Left colon (tissue), 2 donors: ENCODE data around the gene HMGN4. TPM values are rescaled to one million over a fixed set of nuclear protein-coding genes. Genes with fewer than 3 reads are reported as not detected.
A peak's percentile ranks its signal among the peaks of the same experiment; 100 is the strongest.

Source experiments
- ATAC-seq: fragments of 200-7000 bp; cut with Tn5 transposase; one replicate; pipeline ENCODE4 v1.9.1; 2020; ENCODE audit warnings: mild to moderate bottlenecking, moderate library complexity
- DNase-seq, 2 donors: peaks; one replicate each; pipeline ENCODE4 v3.0.0-alpha.2; 2020
- intact Hi-C, 2 donors: fragments of 100-400 bp; cut with DNase I in 1 of 2; cut with micrococcal nuclease in 1 of 2; formaldehyde crosslinking; loops; one replicate each; pipeline versions ENCODE4 v1.11.2 to v1.14.0; 2022; cut with DNase I, micrococcal nuclease
- total RNA-seq, 2 donors: library from RNA; stranded (reverse); fragmentation: NEBNext Ultra II Directional; extraction: Animal tissue kit (Norgen Biotek cat#: 25700); gene quantifications; one replicate each; pipeline ENCODE4 v1.2.1, GENCODE V29; 2021
- donor health status: DM: no; HTN: no; CAD: no.
- donor health status: DM: yes; HTN: yes; CAD: no.

The HMGN4 gene
- total RNA-seq, 2 donors from 2014 or later = 54.9 to 55.7 TPM

GRCh38 chr6:26568601-26569432 lies 30.7 kb downstream of the HMGN4 start:
- DNase-seq = peak; percentile 85 to 93
- ATAC-seq = peak; percentile 82
- intact Hi-C loops = no loop called here

GRCh38 chr6:26569433-26569764 lies 31.2 kb downstream of the HMGN4 start:
- intact Hi-C loops = no loop called here
- ATAC-seq = no peak
- DNase-seq = no peak

GRCh38 chr6:26570027-26570809 lies 32.1 kb downstream of the HMGN4 start:
- no peak for DNase-seq
- ATAC-seq = no peak
- intact Hi-C loops = loop anchor here in 1 of 2 donors (10.0 kb wide), 1 partner anchor 235 kb away; no protein-coding TSS in a partner anchor

GRCh38 chr6:26571592-26572296 lies 33.6 kb downstream of the HMGN4 start:
- ATAC-seq (peak; percentile 63), DNase-seq (peak in 1 of 2 donors; percentile 53)
- intact Hi-C loops = loop anchor here in 1 of 2 donors (10.0 kb wide), 1 partner anchor 237 kb away; no protein-coding TSS in a partner anchor

- intact Hi-C loops = loop anchor here in 1 of 2 donors (10.0 kb wide), 1 partner anchor 241 kb away; no protein-coding TSS in a partner anchor
Measured at GRCh38 chr6:26575494-26575939, 37.4 kb downstream of the HMGN4 start.

DNA sequence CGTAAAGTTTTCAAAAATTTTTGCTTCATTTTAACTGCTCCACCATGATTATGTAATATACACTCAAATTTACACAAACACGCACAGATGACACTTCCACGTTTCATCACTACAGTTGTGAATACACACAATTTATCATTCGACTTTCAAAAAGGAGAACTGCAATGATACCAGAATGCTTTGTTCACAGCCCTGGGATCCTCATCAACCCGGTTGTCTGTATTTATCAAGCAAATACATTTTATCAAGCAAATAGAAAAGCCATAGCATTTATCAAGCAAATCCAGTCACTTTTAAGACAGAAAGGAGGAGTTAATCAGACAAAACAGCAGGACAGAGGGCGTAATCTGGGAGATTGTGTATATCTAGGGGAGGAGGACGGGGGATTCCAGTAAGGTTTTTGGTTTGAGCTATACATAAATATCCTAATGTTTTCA lies 38.3 kb downstream of the HMGN4 start:
- intact Hi-C loops = loop anchor here in 1 of 2 donors (10.0 kb wide), 1 partner anchor 242 kb away; no protein-coding TSS in a partner anchor
- ATAC-seq = no peak
- DNase-seq = no peak

More at GRCh38 chr6:26575494-26575939, 37.4 kb downstream of the HMGN4 start:
- DNase-seq = no peak
- no peak for ATAC-seq

GRCh38 chr6:26576929-26577719 lies 39.0 kb downstream of the HMGN4 start:
- no peak for DNase-seq
- peak; percentile 29 for ATAC-seq
- intact Hi-C loops = loop anchor here in 1 of 2 donors (10.0 kb wide), 1 partner anchor 242 kb away; no protein-coding TSS in a partner anchor

DNA sequence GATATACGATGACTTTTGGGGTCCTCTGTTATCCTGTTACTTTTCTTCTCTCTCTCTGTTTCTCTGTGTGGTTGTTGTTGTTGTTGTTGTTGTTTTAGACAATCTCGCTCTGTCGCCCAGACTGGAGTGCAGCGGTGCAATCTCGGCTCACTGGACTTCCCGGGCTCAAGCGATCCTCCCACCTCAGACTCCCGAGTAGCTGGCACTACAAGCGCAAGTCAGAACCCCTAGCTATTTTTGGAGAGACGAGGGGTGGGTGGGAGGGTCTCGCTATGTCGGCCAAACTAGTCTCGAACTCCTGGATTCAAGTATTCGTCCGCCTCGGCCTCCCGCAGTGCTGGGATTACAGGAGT lies 39.5 kb downstream of the HMGN4 start:
- intact Hi-C loops = loop anchor here in 1 of 2 donors (10.0 kb wide), 1 partner anchor 243 kb away; no protein-coding TSS in a partner anchor

DNA sequence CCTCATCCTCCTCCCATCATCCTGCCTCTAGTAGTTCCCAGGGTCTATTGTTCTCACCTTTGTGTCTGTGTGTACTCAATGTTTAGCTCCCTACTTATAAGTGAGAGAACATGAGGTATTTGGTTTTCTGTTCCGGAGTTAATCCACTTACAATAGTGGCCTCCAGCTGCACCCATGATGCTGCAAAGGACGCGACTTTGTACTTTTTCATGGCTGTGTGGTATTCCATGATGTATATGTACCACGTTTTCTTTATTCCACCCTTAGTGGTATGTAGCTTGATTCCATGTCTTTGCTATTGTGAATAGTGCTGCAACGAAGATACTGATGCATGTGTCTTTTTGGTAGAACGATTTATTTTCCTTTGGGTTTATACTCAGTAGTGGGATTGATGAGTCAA lies 40.1 kb downstream of the HMGN4 start:
- intact Hi-C loops = loop anchor here in 1 of 2 donors (10.0 kb wide), 1 partner anchor 243 kb away; no protein-coding TSS in a partner anchor
- DNase-seq (no peak), ATAC-seq (no peak)

More for the DNA sequence above, 39.5 kb downstream of the HMGN4 start:
- ATAC-seq = no peak
- DNase-seq = no peak

DNA sequence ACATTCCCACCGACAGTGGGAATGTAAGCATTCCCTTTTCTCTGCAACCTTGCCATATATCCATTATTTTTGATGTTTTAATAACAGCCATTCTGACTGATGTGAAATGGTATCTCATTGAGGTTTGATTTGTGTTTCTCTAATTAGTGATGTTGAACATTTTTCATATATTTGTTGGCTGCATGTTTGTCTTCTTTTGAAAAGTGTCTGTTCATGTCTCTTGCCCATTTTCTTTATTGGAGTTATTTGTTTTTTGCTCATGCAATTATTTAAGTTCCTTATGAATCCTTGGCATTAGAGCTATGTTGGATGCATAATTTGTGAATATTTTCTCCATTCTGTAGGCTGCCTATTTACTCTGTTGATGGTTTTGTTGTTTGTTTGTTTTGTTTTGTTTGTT lies 40.6 kb downstream of the HMGN4 start:
- ATAC-seq (no peak), DNase-seq (no peak)
- intact Hi-C loops = loop anchor here in 1 of 2 donors (10.0 kb wide), 1 partner anchor 244 kb away; no protein-coding TSS in a partner anchor

GRCh38 chr6:26581164-26581915 lies 43.2 kb downstream of the HMGN4 start:
- intact Hi-C loops = no loop called here
- DNase-seq (no peak), ATAC-seq (no peak)

- intact Hi-C loops = loop anchor here in 1 of 2 donors (5.0 kb wide), 1 partner anchor 242 kb away; no protein-coding TSS in a partner anchor
- ATAC-seq (no peak), DNase-seq (no peak)
Measured at GRCh38 chr6:26588965-26589364, 50.8 kb downstream of the HMGN4 start.

GRCh38 chr6:26592649-26593048 lies 54.5 kb downstream of the HMGN4 start:
- ATAC-seq = no peak
- intact Hi-C loops = no loop called here
- no peak for DNase-seq

DNA sequence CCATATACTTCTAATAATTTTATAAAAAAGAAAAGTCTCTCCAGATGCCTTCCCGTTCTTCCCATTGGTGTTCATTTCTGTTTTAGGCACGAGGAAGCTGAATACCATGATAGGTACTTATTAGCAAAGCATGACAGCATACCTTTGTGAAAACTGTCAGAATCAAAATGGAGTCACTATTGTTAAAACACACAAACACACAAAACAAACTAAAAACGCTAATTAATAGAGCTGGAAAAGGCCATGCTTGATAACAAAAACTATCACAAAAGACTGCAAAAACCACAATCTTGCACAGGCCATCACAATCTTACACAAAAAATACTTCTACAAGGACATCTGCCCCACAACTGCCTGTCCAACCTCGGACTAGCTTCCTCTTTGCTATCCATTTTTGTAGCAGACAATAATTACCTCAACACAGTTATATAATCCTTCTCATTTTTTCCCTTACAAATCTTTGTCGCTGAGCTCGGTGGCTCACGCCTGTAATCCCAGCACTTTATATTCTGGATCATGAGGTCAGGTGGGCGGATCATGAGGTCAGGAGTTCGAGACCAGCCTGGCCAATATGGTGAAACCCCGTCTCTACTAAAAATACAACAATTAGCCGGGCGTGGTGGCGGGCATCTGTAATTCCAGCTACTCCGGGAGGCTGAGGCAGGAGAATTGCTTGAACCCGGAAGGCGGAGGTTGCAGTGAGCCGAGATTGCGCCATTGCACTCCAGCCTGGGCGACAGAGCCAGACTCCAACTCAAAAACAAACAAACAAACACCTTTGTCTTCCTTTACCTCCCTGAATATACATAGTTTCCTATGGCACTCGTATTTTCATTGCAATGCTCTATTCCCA lies 55.3 kb downstream of the HMGN4 start:
- DNase-seq = no peak
- intact Hi-C loops = no loop called here
- ATAC-seq = no peak

DNA sequence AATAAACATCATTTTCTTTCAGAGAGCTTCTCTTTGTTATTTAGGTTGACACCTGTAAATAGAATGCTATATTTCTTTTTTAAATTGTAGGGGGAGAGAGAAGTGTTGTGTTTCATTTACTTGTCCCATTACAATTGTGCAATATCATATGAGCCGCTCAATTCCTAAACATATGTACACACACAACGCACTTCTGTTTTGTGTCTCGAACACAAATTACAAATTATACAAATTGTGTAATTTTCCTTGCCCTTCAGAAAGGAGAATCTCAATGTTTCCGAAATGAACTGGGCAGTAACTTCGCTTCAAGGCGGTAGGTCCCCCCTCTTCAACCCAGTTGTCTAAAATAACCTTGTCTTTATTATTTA lies 55.9 kb downstream of the HMGN4 start:
- no peak for ATAC-seq
- no peak for DNase-seq
- intact Hi-C loops = no loop called here
